ENCODE data around the gene RNF141. TPM values are rescaled to one million over a fixed set of nuclear protein-coding genes. Genes with fewer than 3 reads are reported as not detected.
A peak's percentile ranks its signal among the peaks of the same experiment; 100 is the strongest.

RNF141 gene
- 28.7 and 30.0 TPM in 2 replicates for total RNA-seq
- long read RNA-seq, full-length matches to known transcripts, result 116 of 119 reads
- long read RNA-seq, partial matches to known transcripts, result 1 of 119 reads
- long read RNA-seq, other reads (novel, unspliced or antisense), result 2 of 119 reads

DNA sequence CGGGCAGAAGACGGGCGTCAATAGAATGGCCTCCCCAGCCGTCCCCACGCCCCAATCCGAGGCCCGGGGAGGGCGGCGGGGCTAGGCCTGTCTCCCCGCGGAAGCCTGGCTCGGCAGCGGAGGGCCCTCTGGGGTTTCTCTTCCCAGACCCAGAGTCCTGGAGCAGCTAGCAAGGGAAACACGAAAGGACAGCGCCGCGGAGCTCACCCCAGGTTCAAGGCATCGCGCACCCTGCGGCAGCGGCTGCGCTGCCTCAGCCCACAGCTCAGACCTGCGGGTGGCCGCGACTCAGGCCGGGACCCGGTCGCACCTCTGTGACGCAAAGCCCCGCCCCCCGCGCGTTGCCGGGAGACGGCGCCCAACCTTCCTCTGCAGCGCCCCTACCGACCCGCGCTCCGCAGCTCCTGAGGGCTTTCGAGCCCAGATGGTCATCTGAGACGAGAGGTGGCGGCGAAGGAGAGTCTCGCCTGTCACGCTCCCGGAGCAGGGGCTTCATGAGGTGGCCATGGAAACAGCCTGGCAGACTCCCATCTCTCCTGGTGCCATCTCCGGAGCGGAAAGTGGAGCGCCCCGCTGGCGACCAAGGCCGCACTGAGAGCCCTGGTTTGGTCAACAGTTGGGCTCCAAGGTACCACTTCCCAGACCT, at the start of gene RNF141:
Gene RNF141 (minus strand): TSS at position 273 of the 646 bp plus-strand sequence. CDS start 7,029 bp downstream, outside the sequence.
- H3K9me3 Mint-ChIP-seq (ENCODE audit: unreplicated experiment), result no peaks in the 10 kb centered on the region
- peak; percentile 99 for DNase-seq (ENCODE audit: extremely low spot score, unreplicated experiment)
- H3K27ac Mint-ChIP-seq (ENCODE audit: unreplicated experiment), result peak within 1 kb of the TSS; percentile 88
- peak within 1 kb of the TSS; percentile 92 for H3K4me3 Mint-ChIP-seq (ENCODE audit: unreplicated experiment)
- H3K4me1 Mint-ChIP-seq (ENCODE audit: unreplicated experiment), result peaks cover 41% of the 10 kb centered on the region
- H3K36me3 Mint-ChIP-seq (ENCODE audit: unreplicated experiment), result no peaks in the 10 kb centered on the region
- TF ChIP-seq, protein P1, sequence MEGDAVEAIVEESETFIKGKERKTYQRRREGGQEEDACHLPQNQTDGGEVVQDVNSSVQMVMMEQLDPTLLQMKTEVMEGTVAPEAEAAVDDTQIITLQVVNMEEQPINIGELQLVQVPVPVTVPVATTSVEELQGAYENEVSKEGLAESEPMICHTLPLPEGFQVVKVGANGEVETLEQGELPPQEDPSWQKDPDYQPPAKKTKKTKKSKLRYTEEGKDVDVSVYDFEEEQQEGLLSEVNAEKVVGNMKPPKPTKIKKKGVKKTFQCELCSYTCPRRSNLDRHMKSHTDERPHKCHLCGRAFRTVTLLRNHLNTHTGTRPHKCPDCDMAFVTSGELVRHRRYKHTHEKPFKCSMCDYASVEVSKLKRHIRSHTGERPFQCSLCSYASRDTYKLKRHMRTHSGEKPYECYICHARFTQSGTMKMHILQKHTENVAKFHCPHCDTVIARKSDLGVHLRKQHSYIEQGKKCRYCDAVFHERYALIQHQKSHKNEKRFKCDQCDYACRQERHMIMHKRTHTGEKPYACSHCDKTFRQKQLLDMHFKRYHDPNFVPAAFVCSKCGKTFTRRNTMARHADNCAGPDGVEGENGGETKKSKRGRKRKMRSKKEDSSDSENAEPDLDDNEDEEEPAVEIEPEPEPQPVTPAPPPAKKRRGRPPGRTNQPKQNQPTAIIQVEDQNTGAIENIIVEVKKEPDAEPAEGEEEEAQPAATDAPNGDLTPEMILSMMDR (IDR thresholded peaks at IDR 0.05), result peak; percentile 87
- no peaks in the 10 kb centered on the region for H3K27me3 Mint-ChIP-seq (ENCODE audit: unreplicated experiment)

GRCh38 chr11:10590218-10590915, 49.4 kb upstream of the RNF141 start:
- peak overlapping the region; percentile 86 for H3K27ac Mint-ChIP-seq (ENCODE audit: unreplicated experiment)
- no peak for DNase-seq (ENCODE audit: extremely low spot score, unreplicated experiment)

DNA sequence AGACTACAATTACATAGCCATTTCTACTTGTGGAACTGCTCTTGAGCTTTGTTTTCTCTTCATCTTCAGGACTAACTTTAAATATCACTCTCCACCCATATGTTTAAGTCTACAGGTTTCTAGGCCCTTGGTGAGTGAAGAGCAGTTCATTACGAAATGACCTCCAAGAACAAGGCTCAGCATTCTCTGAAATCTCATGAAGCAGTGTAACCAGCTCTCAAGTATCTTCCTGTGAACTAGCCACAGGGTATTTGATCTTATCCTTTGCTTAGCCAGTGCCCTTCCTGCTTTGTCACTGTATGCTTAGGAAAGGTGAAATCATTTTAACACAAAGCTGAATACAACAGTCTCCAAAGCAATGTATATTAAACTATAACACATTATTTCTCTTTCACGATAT, 47.9 kb upstream of the RNF141 start:
- Mint-ChIP-seq H3K27me3 (ENCODE audit: unreplicated experiment) (no peaks in the 10 kb centered on the region), H3K4me3 (ENCODE audit: unreplicated experiment) (no peak overlapping the region), H3K9me3 (ENCODE audit: unreplicated experiment) (no peaks in the 10 kb centered on the region), H3K27ac (ENCODE audit: unreplicated experiment) (peak overlapping the region; percentile 29), H3K36me3 (ENCODE audit: unreplicated experiment) (no peaks in the 10 kb centered on the region), H3K4me1 (ENCODE audit: unreplicated experiment) (peaks cover 68% of the 10 kb centered on the region)
- TF ChIP-seq, protein P1 (IDR thresholded peaks at IDR 0.05), result no peak
- DNase-seq (ENCODE audit: extremely low spot score, unreplicated experiment), result no peak

More at GRCh38 chr11:10590218-10590915, 49.4 kb upstream of the RNF141 start:
- Mint-ChIP-seq H3K4me3 (ENCODE audit: unreplicated experiment) (no peak overlapping the region), H3K27me3 (ENCODE audit: unreplicated experiment) (no peaks in the 10 kb centered on the region), H3K9me3 (ENCODE audit: unreplicated experiment) (no peaks in the 10 kb centered on the region), H3K36me3 (ENCODE audit: unreplicated experiment) (no peaks in the 10 kb centered on the region), H3K4me1 (ENCODE audit: unreplicated experiment) (peaks cover 59% of the 10 kb centered on the region)
- TF ChIP-seq, protein P1 (IDR thresholded peaks at IDR 0.05), result no peak

DNA sequence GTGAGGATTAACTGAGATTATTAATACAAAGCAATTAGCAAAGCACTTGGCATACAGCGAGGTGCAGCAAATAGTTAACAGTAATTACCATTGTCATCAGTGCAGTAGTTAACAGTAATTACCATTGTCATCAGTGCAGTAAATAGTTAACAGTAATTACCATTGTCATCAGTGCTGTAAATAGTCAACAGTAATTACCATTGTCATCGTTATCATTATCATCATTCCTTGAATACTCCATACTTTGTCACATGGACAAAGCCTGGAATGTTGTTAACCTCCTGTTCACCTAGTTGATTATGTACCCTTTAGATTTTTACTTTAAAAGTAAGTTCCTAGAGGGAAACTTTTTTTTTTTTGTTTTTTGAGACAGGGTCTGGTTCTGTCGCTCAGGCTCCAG, 47.0 kb upstream of the RNF141 start:
- Mint-ChIP-seq H3K27ac (ENCODE audit: unreplicated experiment) (no peak overlapping the region), H3K27me3 (ENCODE audit: unreplicated experiment) (no peaks in the 10 kb centered on the region), H3K4me3 (ENCODE audit: unreplicated experiment) (no peak overlapping the region), H3K9me3 (ENCODE audit: unreplicated experiment) (no peaks in the 10 kb centered on the region), H3K36me3 (ENCODE audit: unreplicated experiment) (peaks cover 4% of the 10 kb centered on the region), H3K4me1 (ENCODE audit: unreplicated experiment) (peaks cover 69% of the 10 kb centered on the region)
- TF ChIP-seq, protein P1 (IDR thresholded peaks at IDR 0.05), result no peak
- DNase-seq (ENCODE audit: extremely low spot score, unreplicated experiment), result no peak

DNA sequence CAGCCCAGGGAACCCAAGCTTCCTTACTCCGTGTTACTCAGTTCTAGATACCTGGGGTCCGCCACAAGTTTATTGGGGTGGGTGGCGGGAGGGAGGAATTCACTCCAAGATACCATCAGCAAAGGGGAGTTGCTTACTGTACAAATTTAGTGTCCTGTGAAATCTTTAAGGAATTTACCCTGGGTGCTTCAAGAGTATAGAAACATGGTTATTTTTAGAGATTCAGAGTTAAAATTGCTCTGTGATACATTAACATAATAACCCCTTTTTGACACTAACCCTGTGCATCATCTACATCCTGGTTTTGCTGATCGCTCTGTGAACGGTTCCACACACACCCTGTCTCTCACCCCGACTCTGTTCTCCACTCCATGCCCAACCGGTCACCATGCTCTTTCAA, 46.4 kb upstream of the RNF141 start:
- Mint-ChIP-seq H3K4me1 (ENCODE audit: unreplicated experiment) (peaks cover 66% of the 10 kb centered on the region), H3K4me3 (ENCODE audit: unreplicated experiment) (no peak overlapping the region), H3K9me3 (ENCODE audit: unreplicated experiment) (no peaks in the 10 kb centered on the region), H3K27me3 (ENCODE audit: unreplicated experiment) (no peaks in the 10 kb centered on the region), H3K36me3 (ENCODE audit: unreplicated experiment) (peaks cover 5% of the 10 kb centered on the region), H3K27ac (ENCODE audit: unreplicated experiment) (peak overlapping the region; percentile 84)
- TF ChIP-seq, protein P1 (IDR thresholded peaks at IDR 0.05), result no peak
- no peak for DNase-seq (ENCODE audit: extremely low spot score, unreplicated experiment)
